Muscle layer of duodenum (tissue), 2 donors: Measurements from ENCODE around the gene PYGB.

Experiments used
- H3K27ac ChIP-seq: one replicate; pipeline ENCODE4 v1.7.0; 2013; ENCODE audit warnings: mild to moderate bottlenecking, low read length
- H3K27me3 ChIP-seq: one replicate; pipeline ENCODE4 v1.7.0; 2013; ENCODE audit warnings: low read depth, mild to moderate bottlenecking, control low read depth, low read length
- H3K36me3 ChIP-seq, 2 donors: one replicate each; pipeline ENCODE4 v1.7.0; 2013; ENCODE audit warnings: low read length in 2 of 2, control low read depth in 1 of 2, mild to moderate bottlenecking in 1 of 2; ENCODE audit not compliant: insufficient read depth in 2 of 2, control insufficient read depth in 1 of 2
- H3K4me1 ChIP-seq, 2 donors: one replicate each; pipeline ENCODE4 v1.7.0; 2013; ENCODE audit warnings: low read length in 2 of 2, mild to moderate bottlenecking in 2 of 2, control low read depth in 1 of 2, moderate library complexity in 1 of 2; ENCODE audit not compliant: insufficient read depth in 2 of 2, control insufficient read depth in 1 of 2
- H3K4me3 ChIP-seq, 2 donors: one replicate each; pipeline ENCODE4 v1.7.0; 2013; ENCODE audit warnings: low read length in 2 of 2, low read depth in 1 of 2, mild to moderate bottlenecking in 1 of 2
- H3K9me3 ChIP-seq, 2 donors: one replicate each; pipeline ENCODE4 v1.7.0; 2013; ENCODE audit warnings: low read length in 2 of 2, control low read depth in 1 of 2, mild to moderate bottlenecking in 1 of 2; ENCODE audit not compliant: control insufficient read depth in 1 of 2
- donor health status: healthy.

The PYGB gene

GRCh38 chr20:25274891-25275812 lies 27.3 kb downstream of the PYGB start:
- H3K4me3 ChIP-seq, result no peak overlapping the region
- peaks cover 0 to under 1% of the 10 kb centered on the region in 2 donors for H3K4me1 ChIP-seq
- H3K36me3 ChIP-seq, result peaks cover 39 to 83% of the 10 kb centered on the region in 2 donors
- H3K27ac ChIP-seq, result no peak overlapping the region
- no peaks in the 10 kb centered on the region for H3K9me3 ChIP-seq
- no peaks in the 10 kb centered on the region for H3K27me3 ChIP-seq

GRCh38 chr20:25275813-25276532 lies 28.1 kb downstream of the PYGB start:
- Histone ChIP-seq H3K27ac (no peak overlapping the region), H3K36me3 (peaks cover 42 to 85% of the 10 kb centered on the region in 2 donors), H3K4me3 (no peak overlapping the region), H3K27me3 (no peaks in the 10 kb centered on the region), H3K9me3 (no peaks in the 10 kb centered on the region), H3K4me1 (peaks cover 0 to 4% of the 10 kb centered on the region in 2 donors)

- no peaks in the 10 kb centered on the region for H3K27me3 ChIP-seq
- peaks cover 0 to 4% of the 10 kb centered on the region in 2 donors for H3K4me1 ChIP-seq
- no peak overlapping the region for H3K4me3 ChIP-seq
- no peaks in the 10 kb centered on the region for H3K9me3 ChIP-seq
- H3K36me3 ChIP-seq, result peaks cover 44 to 84% of the 10 kb centered on the region in 2 donors
- no peak overlapping the region for H3K27ac ChIP-seq
These were observed 28.7 kb downstream of the PYGB start for GRCh38 chr20:25276533-25277050.

- peaks cover 0 to 4% of the 10 kb centered on the region in 2 donors for H3K4me1 ChIP-seq
- no peaks in the 10 kb centered on the region for H3K27me3 ChIP-seq
- H3K36me3 ChIP-seq, result peaks cover 38 to 84% of the 10 kb centered on the region in 2 donors
- no peak overlapping the region for H3K4me3 ChIP-seq
- H3K27ac ChIP-seq, result no peak overlapping the region
- no peaks in the 10 kb centered on the region for H3K9me3 ChIP-seq
These were observed 29.3 kb downstream of the PYGB start for GRCh38 chr20:25277051-25277801.

GRCh38 chr20:25277941-25278521 lies 30.1 kb downstream of the PYGB start:
- no peak overlapping the region for H3K4me3 ChIP-seq
- no peaks in the 10 kb centered on the region for H3K9me3 ChIP-seq
- H3K36me3 ChIP-seq, result peaks cover 30 to 84% of the 10 kb centered on the region in 2 donors
- H3K27me3 ChIP-seq, result no peaks in the 10 kb centered on the region
- H3K4me1 ChIP-seq, result peaks cover 0 to 4% of the 10 kb centered on the region in 2 donors
- no peak overlapping the region for H3K27ac ChIP-seq

GRCh38 chr20:25278636-25279361 lies 30.9 kb downstream of the PYGB start:
- H3K27ac ChIP-seq, result no peak overlapping the region
- peaks cover 0 to 4% of the 10 kb centered on the region in 2 donors for H3K4me1 ChIP-seq
- H3K27me3 ChIP-seq, result no peaks in the 10 kb centered on the region
- no peaks in the 10 kb centered on the region for H3K9me3 ChIP-seq
- no peak overlapping the region for H3K4me3 ChIP-seq
- H3K36me3 ChIP-seq, result peaks cover 30 to 85% of the 10 kb centered on the region in 2 donors

- Histone ChIP-seq H3K4me1 (peaks cover 0 to 4% of the 10 kb centered on the region in 2 donors), H3K4me3 (no peak overlapping the region), H3K27ac (no peak overlapping the region), H3K27me3 (no peaks in the 10 kb centered on the region), H3K9me3 (no peaks in the 10 kb centered on the region), H3K36me3 (peaks cover 30 to 89% of the 10 kb centered on the region in 2 donors)
These were observed 31.5 kb downstream of the PYGB start for GRCh38 chr20:25279403-25279802.

- Histone ChIP-seq H3K4me1 (peaks cover 0 to 4% of the 10 kb centered on the region in 2 donors), H3K36me3 (peaks cover 35 to 88% of the 10 kb centered on the region in 2 donors), H3K27me3 (no peaks in the 10 kb centered on the region), H3K9me3 (no peaks in the 10 kb centered on the region), H3K27ac (no peak overlapping the region), H3K4me3 (no peak overlapping the region)
These were observed 32.2 kb downstream of the PYGB start for GRCh38 chr20:25280051-25280573.

GRCh38 chr20:25280574-25281535 lies 33.0 kb downstream of the PYGB start:
- Histone ChIP-seq H3K27me3 (no peaks in the 10 kb centered on the region), H3K36me3 (peaks cover 42 to 92% of the 10 kb centered on the region in 2 donors), H3K27ac (no peak overlapping the region), H3K4me3 (no peak overlapping the region), H3K9me3 (no peaks in the 10 kb centered on the region), H3K4me1 (peaks cover 0 to 4% of the 10 kb centered on the region in 2 donors)
